Panc1 (cell line): ENCODE measurements around the gene ROPN1L.

Source experiments
- POLR2AphosphoS5 ChIP-seq: IDR thresholded peaks from 2 replicates; pipeline ENCODE4 v1.6.1; 2012; ENCODE audit warnings: mild to moderate bottlenecking, low read depth, low read length, moderate library complexity
- SIN3A ChIP-seq: IDR thresholded peaks from 2 replicates; pipeline ENCODE4 v1.6.1; 2012; ENCODE audit warnings: low read depth, mild to moderate bottlenecking, low read length, moderate library complexity, borderline replicate concordance; ENCODE audit not compliant: insufficient read depth
- TCF7L2 ChIP-seq: IDR thresholded peaks from 2 replicates; pipeline ENCODE4 v1.6.1; 2011; ENCODE audit warnings: mild to moderate bottlenecking, low read depth, low read length, inconsistent platforms
- TF ChIP-seq, protein P1 (sequence below): fragments of 450-650 bp; IDR thresholded peaks from 2 replicates; pipeline ENCODE4 v1.5.1; 2017; ENCODE audit warnings: mild to moderate bottlenecking
- TF ChIP-seq, protein P2 (sequence below), 2 experiments: IDR thresholded peaks; 2 replicates each; pipeline ENCODE4 v1.6.1; 2011 to 2012; ENCODE audit warnings: low read depth in 2 of 2, control low read depth in 1 of 2, low read length in 1 of 2, mild to moderate bottlenecking in 1 of 2, moderate library complexity in 1 of 2; ENCODE audit not compliant: insufficient read depth in 1 of 2

DNA sequence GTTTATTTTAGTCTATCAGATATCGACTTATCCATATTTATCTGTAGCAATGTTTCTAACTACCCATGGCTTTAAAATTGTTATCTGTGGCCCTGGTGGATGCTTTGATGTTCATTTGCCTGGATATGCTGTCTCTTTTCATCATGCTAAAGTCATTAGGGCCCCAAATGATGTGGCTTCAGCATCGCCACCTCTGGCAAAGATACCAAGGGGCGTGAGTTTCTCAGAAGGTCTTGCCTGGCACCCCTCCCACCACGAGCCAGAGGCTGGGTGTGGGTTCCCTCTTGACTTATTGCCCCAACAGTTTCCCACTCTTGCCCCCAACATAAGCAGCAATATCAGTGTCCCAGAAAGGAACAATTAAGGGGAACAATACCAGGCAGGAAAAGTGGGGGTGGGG is 5.4 kb downstream of the ROPN1L start:
- TF ChIP-seq, protein P1, sequence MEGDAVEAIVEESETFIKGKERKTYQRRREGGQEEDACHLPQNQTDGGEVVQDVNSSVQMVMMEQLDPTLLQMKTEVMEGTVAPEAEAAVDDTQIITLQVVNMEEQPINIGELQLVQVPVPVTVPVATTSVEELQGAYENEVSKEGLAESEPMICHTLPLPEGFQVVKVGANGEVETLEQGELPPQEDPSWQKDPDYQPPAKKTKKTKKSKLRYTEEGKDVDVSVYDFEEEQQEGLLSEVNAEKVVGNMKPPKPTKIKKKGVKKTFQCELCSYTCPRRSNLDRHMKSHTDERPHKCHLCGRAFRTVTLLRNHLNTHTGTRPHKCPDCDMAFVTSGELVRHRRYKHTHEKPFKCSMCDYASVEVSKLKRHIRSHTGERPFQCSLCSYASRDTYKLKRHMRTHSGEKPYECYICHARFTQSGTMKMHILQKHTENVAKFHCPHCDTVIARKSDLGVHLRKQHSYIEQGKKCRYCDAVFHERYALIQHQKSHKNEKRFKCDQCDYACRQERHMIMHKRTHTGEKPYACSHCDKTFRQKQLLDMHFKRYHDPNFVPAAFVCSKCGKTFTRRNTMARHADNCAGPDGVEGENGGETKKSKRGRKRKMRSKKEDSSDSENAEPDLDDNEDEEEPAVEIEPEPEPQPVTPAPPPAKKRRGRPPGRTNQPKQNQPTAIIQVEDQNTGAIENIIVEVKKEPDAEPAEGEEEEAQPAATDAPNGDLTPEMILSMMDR: no peak
- TF ChIP-seq POLR2AphosphoS5: no peak
- TF ChIP-seq, protein P2, sequence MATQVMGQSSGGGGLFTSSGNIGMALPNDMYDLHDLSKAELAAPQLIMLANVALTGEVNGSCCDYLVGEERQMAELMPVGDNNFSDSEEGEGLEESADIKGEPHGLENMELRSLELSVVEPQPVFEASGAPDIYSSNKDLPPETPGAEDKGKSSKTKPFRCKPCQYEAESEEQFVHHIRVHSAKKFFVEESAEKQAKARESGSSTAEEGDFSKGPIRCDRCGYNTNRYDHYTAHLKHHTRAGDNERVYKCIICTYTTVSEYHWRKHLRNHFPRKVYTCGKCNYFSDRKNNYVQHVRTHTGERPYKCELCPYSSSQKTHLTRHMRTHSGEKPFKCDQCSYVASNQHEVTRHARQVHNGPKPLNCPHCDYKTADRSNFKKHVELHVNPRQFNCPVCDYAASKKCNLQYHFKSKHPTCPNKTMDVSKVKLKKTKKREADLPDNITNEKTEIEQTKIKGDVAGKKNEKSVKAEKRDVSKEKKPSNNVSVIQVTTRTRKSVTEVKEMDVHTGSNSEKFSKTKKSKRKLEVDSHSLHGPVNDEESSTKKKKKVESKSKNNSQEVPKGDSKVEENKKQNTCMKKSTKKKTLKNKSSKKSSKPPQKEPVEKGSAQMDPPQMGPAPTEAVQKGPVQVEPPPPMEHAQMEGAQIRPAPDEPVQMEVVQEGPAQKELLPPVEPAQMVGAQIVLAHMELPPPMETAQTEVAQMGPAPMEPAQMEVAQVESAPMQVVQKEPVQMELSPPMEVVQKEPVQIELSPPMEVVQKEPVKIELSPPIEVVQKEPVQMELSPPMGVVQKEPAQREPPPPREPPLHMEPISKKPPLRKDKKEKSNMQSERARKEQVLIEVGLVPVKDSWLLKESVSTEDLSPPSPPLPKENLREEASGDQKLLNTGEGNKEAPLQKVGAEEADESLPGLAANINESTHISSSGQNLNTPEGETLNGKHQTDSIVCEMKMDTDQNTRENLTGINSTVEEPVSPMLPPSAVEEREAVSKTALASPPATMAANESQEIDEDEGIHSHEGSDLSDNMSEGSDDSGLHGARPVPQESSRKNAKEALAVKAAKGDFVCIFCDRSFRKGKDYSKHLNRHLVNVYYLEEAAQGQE (IDR thresholded peaks at IDR 0.05; ENCODE audit: insufficient read depth in 1 of 2, low read depth in 2 of 2, low read length in 1 of 2): no peak
- TF ChIP-seq SIN3A: no peak
- TF ChIP-seq TCF7L2: no peak
